HG02973 (cell line): ENCODE measurements around the gene PON1.
A peak's percentile ranks its signal among the peaks of the same experiment; 100 is the strongest.

Experiments
- ATAC-seq: cut with Tn5 transposase; IDR thresholded peaks from one replicate; pipeline ENCODE4 v1.9.1; 2021; ENCODE audit warnings: moderate library complexity; ENCODE audit not compliant: unreplicated experiment

Gene PON1

GRCh38 chr7:95324431-95324830, at the start of gene PON1:
Gene PON1, minus strand, starts transcription at chr7:95324532. Its CDS starts 57 bp downstream, at chr7:95324475.
- no peak for ATAC-seq

DNA sequence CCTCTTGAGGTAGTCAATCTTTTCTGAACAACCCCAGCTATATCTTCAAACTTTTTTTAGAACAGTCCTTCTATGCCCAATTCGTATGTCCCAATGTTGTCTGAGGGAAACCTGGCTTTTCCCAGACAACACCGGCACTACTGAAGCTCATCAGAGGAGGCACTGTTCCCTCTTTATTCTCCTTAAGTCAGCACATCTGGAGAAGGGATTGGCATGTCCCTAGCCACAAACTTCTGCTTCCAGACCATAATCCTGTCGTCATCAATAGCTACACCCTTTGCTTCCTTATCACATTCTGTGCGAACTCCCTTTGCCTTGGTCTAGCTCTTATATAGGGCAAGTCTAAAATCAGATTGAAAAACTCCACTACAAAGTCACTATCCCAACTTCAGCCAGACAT, 49.0 kb upstream of the PON1 start:
- ATAC-seq: no peak

DNA sequence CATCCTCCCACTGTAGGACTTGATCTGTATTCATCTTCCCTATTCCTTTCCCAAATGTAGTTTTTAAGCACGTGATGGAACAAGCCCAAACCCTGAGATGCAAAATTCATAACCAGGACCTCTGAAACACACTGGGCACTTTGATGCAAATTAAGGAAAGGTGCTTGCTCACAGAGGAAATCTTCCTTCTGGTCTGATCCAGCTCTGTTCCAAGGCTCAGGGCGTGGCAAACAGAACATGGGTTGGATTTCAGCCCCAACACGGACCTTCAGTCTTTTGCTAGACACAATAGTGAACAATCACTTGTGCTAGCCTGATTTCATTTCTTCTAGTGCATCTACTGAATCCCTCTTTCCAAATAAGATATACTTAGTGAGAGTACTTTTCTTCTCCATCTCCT, 43.9 kb upstream of the PON1 start:
- ATAC-seq: no peak

DNA sequence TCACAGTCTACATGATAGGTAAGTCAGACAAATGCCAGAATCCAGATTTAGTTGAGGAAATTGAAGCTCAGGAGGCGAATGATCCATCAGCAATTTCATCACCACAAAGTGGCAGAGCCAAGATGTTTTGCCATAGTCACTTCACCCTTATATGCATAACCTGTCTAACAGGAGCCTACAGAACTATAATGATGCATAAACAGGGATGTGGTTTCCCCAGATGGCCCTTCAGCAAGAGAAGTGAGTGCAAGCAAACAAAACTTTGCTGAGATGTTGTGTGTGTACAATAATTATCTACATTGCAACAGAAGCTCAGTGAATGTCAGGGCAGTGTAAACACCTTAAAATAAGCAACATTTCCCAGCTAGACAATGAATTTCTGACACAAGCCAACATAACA, 43.3 kb upstream of the PON1 start:
- ATAC-seq: no peak

GRCh38 chr7:95365151-95365550, 40.8 kb upstream of the PON1 start:
- no peak for ATAC-seq

GRCh38 chr7:95357623-95358022, 33.3 kb upstream of the PON1 start:
- ATAC-seq: no peak

DNA sequence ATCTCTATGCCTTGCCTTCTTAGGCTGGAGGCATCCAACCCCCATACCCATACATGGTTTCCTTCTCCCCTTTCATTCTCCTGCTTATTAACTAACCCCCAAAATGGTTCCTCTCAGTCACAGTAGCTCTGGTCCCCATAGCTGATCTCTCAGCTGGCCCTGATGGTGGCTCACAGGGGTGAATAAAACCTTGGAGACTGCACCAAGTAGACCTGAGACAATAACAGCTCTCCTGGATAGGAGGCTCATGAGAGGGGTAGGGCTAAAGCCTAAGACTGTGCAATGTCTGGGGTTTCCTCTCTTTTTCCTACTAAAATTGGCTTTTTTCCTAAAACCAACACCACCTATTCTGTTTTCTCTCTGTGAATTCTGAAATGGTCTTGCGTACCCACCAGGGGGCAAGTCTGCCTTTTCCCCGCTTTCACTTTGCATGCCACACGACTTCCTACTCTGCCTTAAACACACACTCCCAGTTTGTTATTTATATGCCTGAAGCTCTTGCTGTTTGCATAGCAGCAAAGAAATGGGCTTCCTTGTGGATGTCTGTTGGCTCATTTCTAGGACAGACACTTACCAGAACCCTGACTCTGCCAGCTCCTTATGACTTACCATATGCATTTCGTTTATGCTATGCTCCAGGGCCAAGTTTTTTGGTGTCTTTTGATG, 18.4 kb upstream of the PON1 start:
- no peak for ATAC-seq

DNA sequence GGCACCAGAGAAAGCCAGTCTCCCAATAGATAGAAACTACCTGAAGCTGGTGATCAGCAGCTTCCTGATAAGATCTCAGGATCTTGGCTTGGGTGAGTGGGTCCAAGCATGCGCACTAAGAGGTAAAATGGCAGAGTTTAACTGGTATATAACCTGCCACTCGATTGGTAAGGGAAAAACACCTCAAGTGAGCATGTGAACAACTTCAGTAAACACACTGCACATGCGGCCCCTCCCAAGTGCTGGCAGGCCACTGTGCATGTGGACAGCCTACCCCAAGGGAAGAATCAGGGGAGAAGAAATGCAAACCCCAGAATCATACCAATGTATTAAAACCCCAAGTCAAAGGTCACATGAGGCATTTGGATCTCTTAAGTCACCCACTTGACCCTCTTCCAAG, 17.7 kb upstream of the PON1 start:
- ATAC-seq: no peak

GRCh38 chr7:95340491-95340890, 16.2 kb upstream of the PON1 start:
- no peak for ATAC-seq

DNA sequence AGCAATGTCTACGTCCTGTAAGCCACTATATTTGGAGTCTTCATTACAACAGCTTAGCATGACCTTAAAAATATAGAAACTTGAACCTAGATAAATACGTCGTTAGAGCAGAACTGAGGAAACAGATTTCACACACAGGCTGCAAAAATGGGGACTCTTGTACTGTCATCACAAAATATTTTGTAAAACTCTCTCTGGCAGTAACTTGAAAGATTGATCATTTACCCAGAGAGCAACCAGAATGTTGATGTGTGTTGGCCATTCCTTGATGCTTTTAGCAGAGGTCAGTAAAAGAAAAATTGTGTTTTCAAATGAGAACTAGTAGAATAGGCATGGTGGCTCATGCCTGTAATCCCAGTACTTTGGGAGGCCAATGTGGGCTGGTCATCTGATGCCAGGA, 14.5 kb upstream of the PON1 start:
- ATAC-seq: no peak

DNA sequence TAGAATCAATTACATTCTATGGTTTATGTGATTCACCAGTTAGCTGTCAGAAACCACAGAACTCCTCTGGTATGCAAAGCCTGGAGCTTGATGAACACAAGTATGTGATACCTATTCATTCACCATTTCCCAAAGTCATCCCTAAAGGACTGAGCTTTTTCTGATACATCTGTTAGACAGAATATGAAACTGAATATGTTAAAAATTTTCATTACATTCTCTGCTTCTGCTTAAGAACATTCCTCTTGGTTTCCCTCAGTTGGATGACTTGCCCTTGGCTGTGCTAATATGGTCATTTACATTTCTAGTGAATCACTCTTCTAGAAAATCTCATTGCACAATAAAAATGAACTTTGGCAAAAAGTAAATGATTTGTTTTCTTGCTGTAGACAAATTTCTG, 10.8 kb upstream of the PON1 start:
- ATAC-seq: no peak

DNA sequence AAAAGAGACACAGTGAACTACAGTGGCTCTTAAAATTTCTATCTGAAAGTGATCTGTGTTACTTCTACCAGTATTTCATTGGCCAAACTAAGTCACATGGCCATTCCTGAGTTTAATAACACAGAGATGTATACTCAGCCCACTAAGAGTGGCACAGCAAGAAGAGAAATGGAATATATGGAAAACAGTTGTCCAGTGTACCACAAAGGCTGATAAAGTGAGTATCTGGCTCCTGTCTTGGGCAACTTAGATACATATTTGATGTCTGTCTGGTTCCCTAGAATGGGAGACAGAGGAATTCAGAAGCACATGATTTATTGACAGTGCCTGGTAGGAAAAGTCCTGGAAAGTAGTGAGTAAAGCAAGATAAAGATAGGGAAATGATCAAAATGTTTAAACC, 10.1 kb upstream of the PON1 start:
- no peak for ATAC-seq

- ATAC-seq: peak; percentile 16
Measured at GRCh38 chr7:95330961-95331337, 6.6 kb upstream of the PON1 start.

DNA sequence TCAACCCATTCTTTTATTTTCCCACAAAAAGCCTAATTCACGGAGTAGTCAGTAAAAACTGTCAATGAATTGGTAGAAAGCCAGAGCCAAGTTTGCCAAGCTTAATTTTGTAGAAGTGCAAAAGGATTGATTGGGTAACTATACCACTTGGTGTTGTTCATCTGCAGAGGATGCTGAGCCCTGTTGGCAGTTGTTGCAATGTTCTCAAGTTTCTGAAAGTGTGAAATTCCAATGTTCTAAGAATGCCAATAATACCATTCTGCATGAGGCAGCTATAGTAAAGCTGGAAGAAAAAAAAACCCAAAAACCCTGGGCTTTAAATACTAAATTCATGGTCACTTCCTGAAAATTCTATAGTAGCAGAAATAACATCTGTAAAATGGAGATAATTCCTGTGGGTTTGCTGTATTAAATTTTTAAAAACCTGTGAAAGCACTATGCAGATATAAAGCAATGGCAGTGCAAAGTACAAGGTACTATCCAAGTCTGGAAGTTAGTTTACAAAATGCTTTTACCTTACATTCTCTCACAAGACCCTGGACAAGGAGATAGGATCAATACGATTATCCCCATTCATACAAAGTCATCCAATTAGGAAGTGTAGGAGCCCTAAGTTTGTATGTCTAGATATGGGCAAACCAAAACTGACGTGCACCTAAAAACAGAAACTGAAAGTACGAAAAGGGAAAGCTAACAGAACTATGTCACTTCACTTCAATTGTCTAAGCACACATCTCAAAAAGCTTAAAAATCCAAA, 6.0 kb upstream of the PON1 start:
- ATAC-seq: peak; percentile 94

GRCh38 chr7:95327356-95327755, 3.0 kb upstream of the PON1 start:
- no peak for ATAC-seq

DNA sequence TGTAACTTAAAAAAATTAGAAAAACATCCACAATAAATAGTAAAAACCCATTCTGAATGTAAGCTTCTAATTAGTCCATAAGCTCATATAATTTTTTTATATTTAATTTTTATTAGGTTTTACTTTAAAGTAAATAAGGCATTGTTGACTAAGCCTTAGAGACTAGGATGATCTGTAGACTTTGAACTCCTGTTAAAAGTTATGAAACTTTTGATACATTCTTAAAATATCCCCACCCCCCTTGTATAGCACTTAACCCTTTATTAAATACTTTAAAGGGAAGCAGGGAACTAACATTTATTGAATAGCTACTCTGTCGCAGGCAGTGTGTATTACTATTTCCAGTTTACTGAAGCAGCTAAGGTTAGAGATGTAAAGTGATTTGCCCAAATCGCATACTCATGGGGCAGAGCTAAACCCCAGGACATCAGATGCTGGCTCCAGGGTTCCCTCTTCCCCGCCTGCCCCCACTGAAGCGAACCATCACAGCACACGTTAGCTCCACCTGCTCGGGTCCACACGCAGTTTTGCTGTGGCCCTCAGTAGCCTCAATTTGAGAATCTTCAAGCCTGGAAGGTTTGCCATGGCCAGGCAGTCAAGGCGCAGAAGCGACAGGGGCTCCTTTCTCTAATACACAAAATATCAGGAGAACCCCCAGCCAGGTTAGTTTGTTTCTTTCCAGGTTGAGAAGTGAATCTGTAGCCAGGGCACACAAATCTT, 762 bp downstream of the PON1 start:
- ATAC-seq: no peak

DNA sequence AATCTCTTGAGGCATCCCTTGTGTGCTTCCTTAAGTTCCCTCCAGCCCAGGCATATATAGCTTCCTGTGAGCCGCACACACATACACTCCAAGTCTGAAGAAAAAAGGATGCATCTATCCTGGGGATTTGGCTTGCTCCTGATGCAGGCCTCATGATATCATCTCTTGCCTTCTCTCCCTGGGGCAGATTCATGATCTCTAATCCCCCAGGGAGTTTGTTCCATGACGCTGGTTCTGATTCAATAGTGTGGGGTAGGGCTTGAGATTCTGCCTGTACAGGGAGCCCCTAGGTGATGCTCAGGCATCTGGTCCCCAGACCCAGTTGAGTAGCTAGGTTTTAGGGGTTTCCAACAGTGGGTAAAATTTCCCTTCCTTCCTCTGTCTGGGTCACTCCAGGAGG, 1.5 kb downstream of the PON1 start:
- ATAC-seq: no peak

- ATAC-seq: no peak
Measured at GRCh38 chr7:95322396-95322795, 1.9 kb downstream of the PON1 start.

GRCh38 chr7:95321720-95322119, 2.6 kb downstream of the PON1 start:
- no peak for ATAC-seq

- ATAC-seq: no peak
Measured at GRCh38 chr7:95320651-95321050, 3.7 kb downstream of the PON1 start.

GRCh38 chr7:95319570-95319969, 4.8 kb downstream of the PON1 start:
- ATAC-seq: no peak

DNA sequence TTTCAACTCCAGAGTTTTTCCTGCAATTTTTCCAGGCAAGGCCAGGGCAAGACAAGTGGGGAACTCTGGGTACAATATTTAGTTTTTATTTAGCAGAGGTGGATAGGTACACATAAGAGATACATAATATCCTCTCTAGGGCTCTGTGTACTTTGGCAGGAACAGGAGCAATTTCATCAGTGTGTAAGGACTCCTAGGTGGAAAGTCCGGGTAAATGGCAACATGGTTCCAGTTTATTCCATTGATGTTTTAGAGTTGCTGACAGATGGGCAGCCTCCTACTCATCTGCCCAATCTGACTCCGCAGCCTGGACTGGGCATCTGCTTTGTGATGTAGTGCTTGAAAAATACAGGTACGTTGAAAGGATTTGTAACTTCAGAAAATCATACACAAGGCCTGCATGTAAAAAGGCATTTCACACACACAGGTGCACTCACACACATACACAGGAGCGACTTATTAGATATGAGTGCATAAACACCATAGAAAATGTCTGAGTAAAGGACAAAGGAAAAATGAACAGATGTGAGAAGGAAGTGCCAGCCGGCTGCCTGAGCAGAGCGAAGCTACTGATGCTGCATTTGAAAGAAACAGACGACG, 5.7 kb downstream of the PON1 start:
- no peak for ATAC-seq
